GM19463 (cell line): Measurements from ENCODE around the gene ZNF850.

Source experiments
- ATAC-seq: cut with Tn5 transposase; IDR thresholded peaks from one replicate; pipeline ENCODE4 v1.9.1; 2021; ENCODE audit warnings: mild to moderate bottlenecking, moderate library complexity; ENCODE audit not compliant: unreplicated experiment

ZNF850 gene

DNA sequence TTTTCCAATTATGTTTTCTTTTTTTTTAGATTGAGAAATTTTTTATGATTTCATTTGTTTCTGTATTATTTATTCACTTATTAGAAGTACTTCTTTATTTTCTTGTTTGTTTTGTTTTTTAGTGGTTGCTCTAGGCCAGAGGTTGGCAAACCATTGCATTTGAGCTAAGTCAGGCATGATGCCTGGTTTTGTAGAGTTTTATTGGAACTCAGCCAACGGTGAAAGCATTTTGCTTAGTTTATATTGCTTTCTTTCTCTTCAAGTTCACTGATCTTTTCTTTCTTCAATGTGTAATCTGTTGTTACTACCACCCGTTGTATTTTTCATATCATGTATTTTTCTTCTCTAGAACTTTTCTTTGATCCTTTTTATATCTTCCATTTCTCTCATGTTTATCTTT lies 65.5 kb downstream of the ZNF850 start:
- no peak for ATAC-seq

DNA sequence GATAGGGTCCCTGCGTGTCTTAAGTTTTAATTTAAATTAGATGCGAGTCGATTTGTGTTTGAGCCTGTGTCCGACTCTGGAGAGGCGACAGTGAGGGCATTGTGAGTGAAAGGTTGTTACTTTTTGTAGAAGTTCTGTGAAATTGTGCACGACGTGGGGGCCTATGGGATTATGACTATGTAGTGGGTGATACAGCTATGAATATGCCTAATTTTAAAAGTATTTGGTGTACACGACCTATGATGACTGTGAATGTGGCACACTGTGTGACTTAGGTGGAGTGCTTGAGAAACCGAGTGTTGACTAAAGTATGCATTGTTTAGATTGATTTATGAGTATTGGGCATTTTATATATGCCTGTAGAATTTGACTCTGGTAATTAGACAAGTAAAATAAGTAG lies 84.5 kb downstream of the ZNF850 start:
- ATAC-seq = no peak

DNA sequence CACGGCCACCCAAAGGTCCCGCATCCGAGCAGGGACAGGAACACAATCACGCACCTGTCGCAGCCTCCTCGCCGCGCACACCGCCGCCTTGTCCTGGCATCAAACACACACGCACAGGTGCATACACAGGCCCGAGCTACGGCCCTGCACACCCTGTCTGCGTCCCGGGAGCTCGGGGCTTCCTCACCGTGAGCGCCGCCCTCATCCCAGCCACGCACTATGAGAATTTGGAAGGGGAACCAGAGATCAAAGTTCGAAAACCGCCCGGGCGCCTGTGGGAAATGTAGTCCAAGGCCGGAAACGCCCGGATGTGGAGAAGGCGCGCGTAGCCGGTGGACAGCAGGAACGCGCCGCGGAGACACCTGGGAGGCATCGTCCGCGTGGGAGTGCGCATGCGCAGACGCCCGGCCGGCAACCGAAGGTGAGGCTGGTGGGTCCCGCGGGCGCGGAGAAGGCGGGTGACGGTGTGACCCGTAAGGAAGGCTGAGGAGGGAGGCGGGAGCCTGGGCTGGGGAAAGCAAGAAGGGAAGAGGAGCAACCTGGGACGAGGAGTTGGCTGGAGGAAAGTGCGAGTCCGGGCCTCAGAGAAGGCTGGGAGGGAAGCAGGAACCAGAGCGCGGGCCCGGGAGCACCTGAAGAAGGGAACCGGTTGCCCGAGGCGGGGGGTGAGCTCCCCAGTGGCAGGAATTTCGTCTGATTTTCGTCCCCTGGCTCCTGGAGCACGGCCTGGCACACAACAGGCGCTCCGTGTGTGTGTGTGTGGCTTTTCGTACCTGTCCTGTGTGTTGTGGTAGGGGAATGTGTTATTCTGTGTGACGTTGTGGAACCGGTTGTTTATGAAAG lies 85.2 kb downstream of the ZNF850 start, which contains the start of gene ZNF567:
Gene ZNF567 (plus strand): TSS at position 399 of the 843 bp plus-strand sequence. CDS start 7,256 bp downstream, outside the sequence.
- peak; percentile 91 for ATAC-seq

DNA sequence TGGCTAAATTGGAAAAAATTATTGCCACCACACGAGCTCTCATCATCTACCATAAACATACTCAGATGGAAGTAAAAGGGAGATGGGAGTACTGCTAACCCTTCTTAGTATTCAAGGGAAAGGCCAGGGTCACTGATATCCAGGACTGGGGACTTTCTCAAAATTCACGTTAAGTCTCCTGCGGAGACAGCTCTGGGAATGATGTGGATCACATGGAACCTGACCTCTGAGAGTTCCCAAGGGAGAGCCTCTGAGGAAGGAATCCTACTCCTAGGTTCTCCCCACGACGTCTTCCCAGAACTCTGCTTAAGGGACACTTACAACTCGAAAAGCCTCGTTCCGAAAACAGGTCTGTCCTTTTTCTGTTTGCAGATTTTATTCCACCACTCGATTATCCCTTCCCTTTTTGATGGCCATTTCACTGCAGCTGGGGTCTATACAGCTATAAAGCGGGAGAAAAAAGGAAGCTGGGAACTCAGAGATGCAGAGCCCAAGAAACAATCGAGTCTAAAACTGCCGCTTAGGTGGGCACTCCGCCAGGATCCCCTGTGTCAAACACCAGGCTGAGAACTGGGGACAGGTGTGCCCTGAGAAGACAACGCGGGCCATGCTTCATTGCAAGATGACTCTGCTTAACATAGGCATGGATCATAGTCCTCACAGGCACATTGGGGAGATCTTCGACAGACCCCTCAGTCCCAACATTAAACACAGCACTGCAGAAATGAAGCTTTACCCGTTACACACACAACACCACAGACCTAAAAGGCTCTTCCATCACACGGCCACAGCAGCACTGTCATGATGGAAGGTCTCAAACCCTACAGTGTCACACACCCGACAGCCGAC lies 86.0 kb downstream of the ZNF850 start:
- no peak for ATAC-seq

DNA sequence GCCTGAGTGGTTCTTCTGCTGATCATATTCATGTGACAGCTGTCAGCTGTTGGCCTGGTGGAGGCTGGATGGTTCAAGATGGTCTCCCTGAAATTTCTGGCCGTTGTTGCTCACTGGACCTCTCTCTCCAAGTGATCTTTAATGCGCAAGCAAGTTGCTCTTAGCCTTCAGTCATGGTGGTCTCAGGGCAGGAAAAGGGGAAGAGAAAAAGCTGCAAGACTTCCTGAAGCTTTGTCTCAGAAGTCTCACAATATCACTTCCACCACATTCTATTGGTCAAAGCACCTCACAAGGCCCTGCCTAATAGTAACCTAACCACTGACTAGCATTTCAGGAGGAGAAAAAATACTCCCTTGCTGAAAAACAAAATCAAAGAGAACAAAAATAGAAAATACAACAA lies 86.8 kb downstream of the ZNF850 start:
- ATAC-seq = no peak

DNA sequence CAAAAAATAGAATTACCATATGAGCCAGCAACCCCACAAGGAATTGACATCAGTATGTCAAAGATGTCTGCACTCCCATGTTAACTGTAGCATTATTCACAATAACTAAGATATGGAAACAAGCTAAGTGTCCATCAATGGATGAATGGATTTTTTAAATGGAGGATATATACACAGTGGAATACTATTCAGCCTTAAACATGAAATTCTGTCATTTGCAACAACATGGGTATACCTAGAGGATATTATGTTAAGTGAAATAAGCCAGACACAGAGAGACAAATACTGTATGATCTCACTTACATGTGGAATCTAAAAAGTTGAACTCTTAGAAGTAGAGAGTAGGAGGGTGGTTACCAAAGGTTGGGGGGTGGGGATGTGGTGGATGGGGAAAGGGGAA lies 93.2 kb downstream of the ZNF850 start:
- no peak for ATAC-seq

DNA sequence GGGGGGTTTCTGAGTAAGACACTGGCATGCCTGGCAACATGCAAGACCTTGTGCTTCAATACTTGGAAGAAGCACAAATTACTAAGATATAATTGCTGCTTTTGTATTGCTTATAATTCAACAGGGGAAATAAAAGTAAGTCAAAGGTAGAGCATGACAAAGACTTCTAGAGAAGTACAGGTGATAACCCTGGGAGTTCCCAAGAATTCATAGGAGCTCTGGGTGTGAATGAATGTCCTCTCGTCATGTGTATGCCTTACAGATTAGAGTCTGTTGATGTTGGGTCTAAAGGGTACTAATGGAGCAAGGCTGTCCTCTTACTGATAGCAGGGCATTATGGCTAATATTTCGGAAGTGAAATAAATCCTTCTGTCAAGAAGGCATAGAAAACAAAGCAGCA lies 98.4 kb downstream of the ZNF850 start:
- no peak for ATAC-seq

DNA sequence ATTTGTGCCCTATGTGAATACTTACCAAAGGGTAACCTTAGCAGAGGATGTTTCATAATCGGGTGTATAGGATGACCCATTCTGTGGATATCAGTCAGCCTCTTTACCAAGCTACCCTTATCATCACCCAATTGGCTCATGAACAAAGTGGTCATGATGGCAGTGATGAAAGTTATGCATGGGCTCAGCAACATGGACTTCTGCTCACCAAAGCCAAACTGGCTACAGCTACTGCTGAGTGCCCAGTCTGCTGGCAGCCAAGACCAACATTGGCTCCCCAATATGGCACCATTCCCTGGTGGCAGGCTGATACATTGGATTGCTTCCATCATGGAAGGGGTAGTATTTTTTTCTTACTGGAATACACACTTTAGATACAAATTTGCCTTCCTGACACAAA lies 100.2 kb downstream of the ZNF850 start:
- ATAC-seq = no peak

DNA sequence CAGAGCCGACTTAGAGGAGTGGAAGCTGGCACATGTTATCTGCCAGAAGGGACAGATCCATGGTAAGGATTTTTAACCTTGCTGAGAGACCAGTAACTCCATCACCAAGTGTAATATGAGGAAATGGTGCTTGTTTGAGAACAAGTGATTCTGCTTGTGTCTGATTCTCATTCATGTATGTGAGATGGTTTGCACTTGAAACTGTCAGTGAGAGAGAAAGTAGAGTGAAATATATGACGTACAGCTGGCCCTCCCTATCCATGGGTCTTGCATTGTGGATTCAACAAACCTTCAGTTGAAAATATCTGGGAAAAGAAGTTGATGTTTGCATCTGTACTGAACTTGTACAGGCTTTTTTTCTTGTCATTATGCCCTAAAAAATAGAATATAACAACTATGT lies 104.0 kb downstream of the ZNF850 start:
- ATAC-seq = no peak

DNA sequence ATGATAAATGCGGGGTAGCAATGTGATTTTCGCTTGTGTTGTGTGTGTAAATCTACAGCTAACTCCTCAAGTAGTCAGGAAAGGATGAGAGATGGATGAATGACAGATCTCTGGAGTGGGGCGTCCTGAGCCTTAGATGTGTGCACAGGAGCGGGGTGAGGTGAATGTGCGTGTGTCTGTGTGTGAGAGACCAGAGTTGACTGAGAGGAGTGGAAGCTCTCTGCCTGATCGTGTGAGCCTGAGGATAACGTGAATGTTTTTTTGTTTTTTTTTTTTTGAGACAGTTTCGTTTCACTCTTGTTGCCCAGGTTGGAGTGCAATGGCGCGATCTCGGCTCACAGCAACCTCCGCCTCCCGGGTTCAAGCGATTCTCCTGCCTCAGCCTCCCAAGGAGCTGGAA lies 106.8 kb downstream of the ZNF850 start:
- no peak for ATAC-seq
